ENCODE results near the gene BMPR1B.

DNA sequence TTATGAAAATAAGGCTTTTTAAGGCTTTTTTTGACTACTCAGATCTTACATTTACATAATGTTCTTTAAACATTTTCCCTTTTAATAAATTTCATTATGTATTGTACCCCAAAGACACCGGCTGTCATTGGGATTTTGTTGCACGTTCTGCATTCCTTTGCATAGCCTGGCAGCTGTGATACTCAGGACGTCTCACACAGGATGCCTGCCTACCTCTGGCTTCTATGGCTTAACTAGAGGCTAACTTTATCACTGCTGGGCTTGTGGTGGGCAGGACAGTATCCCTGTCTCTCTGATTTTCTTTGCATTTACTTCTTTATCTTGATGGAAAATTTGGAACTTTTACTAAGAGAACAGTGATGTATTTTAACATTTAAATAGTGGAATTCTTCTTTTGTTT, 147.8 kb downstream of the BMPR1B start:
- TF ChIP-seq, protein P1, sequence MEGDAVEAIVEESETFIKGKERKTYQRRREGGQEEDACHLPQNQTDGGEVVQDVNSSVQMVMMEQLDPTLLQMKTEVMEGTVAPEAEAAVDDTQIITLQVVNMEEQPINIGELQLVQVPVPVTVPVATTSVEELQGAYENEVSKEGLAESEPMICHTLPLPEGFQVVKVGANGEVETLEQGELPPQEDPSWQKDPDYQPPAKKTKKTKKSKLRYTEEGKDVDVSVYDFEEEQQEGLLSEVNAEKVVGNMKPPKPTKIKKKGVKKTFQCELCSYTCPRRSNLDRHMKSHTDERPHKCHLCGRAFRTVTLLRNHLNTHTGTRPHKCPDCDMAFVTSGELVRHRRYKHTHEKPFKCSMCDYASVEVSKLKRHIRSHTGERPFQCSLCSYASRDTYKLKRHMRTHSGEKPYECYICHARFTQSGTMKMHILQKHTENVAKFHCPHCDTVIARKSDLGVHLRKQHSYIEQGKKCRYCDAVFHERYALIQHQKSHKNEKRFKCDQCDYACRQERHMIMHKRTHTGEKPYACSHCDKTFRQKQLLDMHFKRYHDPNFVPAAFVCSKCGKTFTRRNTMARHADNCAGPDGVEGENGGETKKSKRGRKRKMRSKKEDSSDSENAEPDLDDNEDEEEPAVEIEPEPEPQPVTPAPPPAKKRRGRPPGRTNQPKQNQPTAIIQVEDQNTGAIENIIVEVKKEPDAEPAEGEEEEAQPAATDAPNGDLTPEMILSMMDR (IDR thresholded peaks at IDR 0.05): no peak
- TF ChIP-seq POLR2A (IDR thresholded peaks at IDR 0.05) (no peak), POLR2AphosphoS5 (IDR thresholded peaks at IDR 0.05) (no peak)
